Liver (tissue), 9 donors: ENCODE data around the gene PNPLA2. TPM values are rescaled to one million over a fixed set of nuclear protein-coding genes. Genes with fewer than 3 reads are reported as not detected.
A peak's percentile ranks its signal among the peaks of the same experiment; 100 is the strongest.

Source experiments
- DNase-seq: peaks from one replicate; pipeline ENCODE4 v3.0.0-alpha.2; 2017; ENCODE audit warnings: low spot score
- H3K27ac ChIP-seq, 2 donors: one replicate each; pipeline ENCODE4 v1.7.0; 2013; ENCODE audit warnings: inconsistent platforms in 2 of 2, low read length in 2 of 2, control low read depth in 1 of 2, low read depth in 1 of 2, mild to moderate bottlenecking in 1 of 2
- H3K27me3 ChIP-seq, 4 donors: one replicate each; pipeline versions ENCODE4 v1.6.1 to v1.7.0; 2013; ENCODE audit warnings: low read length in 3 of 4, inconsistent platforms in 1 of 4, mild to moderate bottlenecking in 1 of 4, moderate library complexity in 1 of 4; ENCODE audit not compliant: control insufficient read depth in 4 of 4, insufficient read depth in 4 of 4
- H3K36me3 ChIP-seq, 4 donors: one replicate each; pipeline versions ENCODE4 v1.6.1 to v1.7.0; 2013; ENCODE audit warnings: low read length in 3 of 4, mild to moderate bottlenecking in 3 of 4, low read depth in 1 of 4, moderate library complexity in 1 of 4; ENCODE audit not compliant: control insufficient read depth in 4 of 4, insufficient read depth in 3 of 4
- H3K4me1 ChIP-seq, 4 donors: one replicate each; pipeline versions ENCODE4 v1.6.1 to v1.7.0; 2013; ENCODE audit warnings: low read length in 3 of 4, mild to moderate bottlenecking in 3 of 4, moderate library complexity in 1 of 4; ENCODE audit not compliant: control insufficient read depth in 4 of 4, insufficient read depth in 4 of 4
- H3K4me3 ChIP-seq, 3 donors: one replicate each; pipeline versions ENCODE4 v1.6.1 to v1.7.0; 2013; ENCODE audit warnings: low read length in 3 of 3, control low read depth in 1 of 3, low read depth in 1 of 3, mild to moderate bottlenecking in 1 of 3
- H3K9ac ChIP-seq, 2 donors: one replicate each; pipeline ENCODE4 v1.7.0; 2013; ENCODE audit warnings: low read length in 2 of 2, mild to moderate bottlenecking in 2 of 2, moderate library complexity in 2 of 2, control low read depth in 1 of 2, low read depth in 1 of 2
- H3K9me3 ChIP-seq, 4 donors: one replicate each; pipeline versions ENCODE4 v1.6.1 to v1.7.0; 2013; ENCODE audit warnings: low read length in 3 of 4; ENCODE audit not compliant: control insufficient read depth in 4 of 4
- FOXA2 ChIP-seq: IDR thresholded peaks from 2 replicates; pipeline ENCODE4 v1.6.1; 2016; ENCODE audit warnings: antibody characterized with exemption
- GABPA ChIP-seq, 2 donors: IDR thresholded peaks in 1 of 2; conservative IDR thresholded peaks in 1 of 2; 2 replicates each; pipeline ENCODE4 v1.6.1; 2016; ENCODE audit warnings: antibody characterized with exemption in 2 of 2, mild to moderate bottlenecking in 1 of 2, moderate library complexity in 1 of 2
- HNF4A ChIP-seq, 2 donors: conservative IDR thresholded peaks; 2 replicates each; pipeline ENCODE4 v1.6.1; 2016; ENCODE audit warnings: antibody characterized with exemption in 2 of 2, mild to moderate bottlenecking in 2 of 2
- HNF4G ChIP-seq: IDR thresholded peaks from 2 replicates; pipeline ENCODE4 v1.6.1; 2016; ENCODE audit warnings: antibody characterized with exemption
- NR2F2 ChIP-seq: IDR thresholded peaks from 2 replicates; pipeline ENCODE4 v1.6.1; 2016; ENCODE audit warnings: antibody characterized with exemption
- RAD21 ChIP-seq, 2 donors: IDR thresholded peaks; 2 replicates each; pipeline ENCODE4 v1.6.1; 2016; ENCODE audit warnings: antibody characterized with exemption in 2 of 2, mild to moderate bottlenecking in 2 of 2
- RXRA ChIP-seq, 2 donors: IDR thresholded peaks; 2 replicates each; pipeline ENCODE4 v1.6.1; 2017 to 2018; ENCODE audit warnings: antibody characterized with exemption in 2 of 2, mild to moderate bottlenecking in 1 of 2
- SP1 ChIP-seq: IDR thresholded peaks from 2 replicates; pipeline ENCODE4 v1.6.1; 2018; ENCODE audit warnings: antibody characterized with exemption, mild to moderate bottlenecking
- TAF1 ChIP-seq: conservative IDR thresholded peaks from 2 replicates; pipeline ENCODE4 v1.6.1; 2016; ENCODE audit warnings: antibody characterized with exemption, mild to moderate bottlenecking
- YY1 ChIP-seq: IDR thresholded peaks from 2 replicates; pipeline ENCODE4 v1.6.1; 2016; ENCODE audit warnings: antibody characterized with exemption, mild to moderate bottlenecking
- WGBS: extraction: QIAGEN DNeasy Blood & Tissue Kit; methylation state at CpG from one replicate; pipeline ENCODE4 v1.1.7; 2013; 5-methylcytosine and 5-hydroxymethylcytosine counted together
- polyA plus RNA-seq, 2 donors: library from polyadenylated mRNA; stranded (reverse) in 1 of 2; unstranded in 1 of 2; fragments of 200-250 nt in 1 of 2; fragments of >200 nt in 1 of 2; fragmentation: Nextera tagmentation in 1 of 2; extraction: Ambion mirVana in 1 of 2; gene quantifications; one replicate each; pipeline versions ENCODE4 v1.2.1 to v1.2.3, GENCODE V29; 2013 to 2015
- total RNA-seq, 2 donors: library from RNA; depleted of rRNA; stranded (reverse); fragments of >200 nt; gene quantifications; one replicate each; pipeline ENCODE4 v1.2.3, GENCODE V29; 2014
- TF ChIP-seq, protein P1 (sequence below): IDR thresholded peaks from 2 replicates; pipeline ENCODE4 v1.6.1; 2016; ENCODE audit warnings: antibody characterized with exemption
- TF ChIP-seq, protein P2 (sequence below): IDR thresholded peaks from 2 replicates; pipeline ENCODE4 v1.6.1; 2016; ENCODE audit warnings: antibody characterized with exemption, mild to moderate bottlenecking
- TF ChIP-seq, protein P3 (sequence below): fragments of 150-350 bp; IDR thresholded peaks from 2 replicates; pipeline ENCODE4 v1.5.1; 2017; ENCODE audit warnings: improper control_type of control experiment, low read depth, low read length; ENCODE audit not compliant: missing input control
- TF ChIP-seq, protein P4 (sequence below): IDR thresholded peaks from 2 replicates; pipeline ENCODE4 v1.6.1; 2016; ENCODE audit warnings: antibody characterized with exemption
- TF ChIP-seq, protein P5 (sequence below): IDR thresholded peaks from 2 replicates; pipeline ENCODE4 v1.6.1; 2016; ENCODE audit warnings: antibody characterized with exemption
- donor health status: healthy.
- donor health status: healthy.
- donor health status: healthy.
- donor health status: healthy.
- donor health status: healthy.

Gene PNPLA2
- total and polyA plus RNA-seq, 4 donors: 13.7 to 58.9 (median 27.2) TPM

DNA sequence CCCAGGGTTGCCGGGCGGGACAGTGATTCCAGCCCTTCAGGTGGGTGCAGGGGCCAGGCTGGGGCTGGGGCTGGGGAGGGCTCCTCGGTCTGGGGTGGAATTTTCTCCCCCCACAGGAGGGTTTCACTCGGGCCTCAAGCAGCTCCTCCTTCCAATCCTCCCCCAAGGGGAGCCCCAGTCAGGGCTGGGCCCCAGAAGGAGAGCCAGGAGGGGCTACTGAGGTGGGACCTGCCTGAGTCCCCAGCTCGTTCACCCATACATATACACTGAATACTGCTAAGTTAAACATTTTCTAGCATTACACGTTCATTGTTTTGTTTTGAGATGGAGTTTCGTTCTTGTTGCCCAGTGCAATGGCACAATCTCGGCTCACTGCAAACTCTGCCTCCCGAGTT is 7.5 kb downstream of the PNPLA2 start (continued):
- TF ChIP-seq, protein P1, sequence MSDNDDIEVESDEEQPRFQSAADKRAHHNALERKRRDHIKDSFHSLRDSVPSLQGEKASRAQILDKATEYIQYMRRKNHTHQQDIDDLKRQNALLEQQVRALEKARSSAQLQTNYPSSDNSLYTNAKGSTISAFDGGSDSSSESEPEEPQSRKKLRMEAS: no peak
- no peak for TF ChIP-seq FOXA2

DNA sequence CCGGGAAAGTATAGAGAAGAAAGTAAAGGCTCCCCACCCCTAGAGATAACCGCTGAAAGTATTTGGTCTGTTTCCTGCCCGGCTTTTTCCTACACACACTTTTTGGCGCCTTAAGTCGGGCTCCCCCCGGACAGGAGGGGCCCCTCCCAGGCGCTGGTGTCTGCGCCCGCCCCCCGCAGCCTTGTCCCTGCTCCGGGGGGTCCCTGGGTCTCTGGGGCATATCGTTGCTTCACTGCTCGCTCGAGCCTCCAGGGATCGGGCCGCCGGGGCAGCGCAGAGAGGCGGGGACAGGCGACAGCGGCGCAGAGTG is 8.1 kb downstream of the PNPLA2 start:
- Histone ChIP-seq H3K36me3 (peaks cover 0 to 15% (median 3%) of the 10 kb centered on the region in 4 donors), H3K4me1 (peaks cover 58 to 91% (median 71%) of the 10 kb centered on the region in 4 donors), H3K27me3 (no peaks in the 10 kb centered on the region), H3K4me3 (peak overlapping the region in 1 of 3 donors; percentile 51), H3K9me3 (no peaks in the 10 kb centered on the region), H3K27ac (peak overlapping the region in 1 of 2 donors; percentile 16), H3K9ac (no peak overlapping the region)
- TF ChIP-seq RXRA (IDR thresholded peaks at IDR 0.05) (no peak), NR2F2 (no peak), HNF4G (no peak), YY1 (no peak), FOXA2 (no peak), SP1 (no peak), HNF4A (conservative IDR thresholded peaks at IDR 0.05) (no peak), RAD21 (IDR thresholded peaks at IDR 0.05) (no peak), GABPA (IDR thresholded peaks at IDR 0.05 in 1 of 2, conservative IDR thresholded peaks at IDR 0.05 in 1 of 2) (no peak), TAF1 (no peak)
- TF ChIP-seq, protein P2, sequence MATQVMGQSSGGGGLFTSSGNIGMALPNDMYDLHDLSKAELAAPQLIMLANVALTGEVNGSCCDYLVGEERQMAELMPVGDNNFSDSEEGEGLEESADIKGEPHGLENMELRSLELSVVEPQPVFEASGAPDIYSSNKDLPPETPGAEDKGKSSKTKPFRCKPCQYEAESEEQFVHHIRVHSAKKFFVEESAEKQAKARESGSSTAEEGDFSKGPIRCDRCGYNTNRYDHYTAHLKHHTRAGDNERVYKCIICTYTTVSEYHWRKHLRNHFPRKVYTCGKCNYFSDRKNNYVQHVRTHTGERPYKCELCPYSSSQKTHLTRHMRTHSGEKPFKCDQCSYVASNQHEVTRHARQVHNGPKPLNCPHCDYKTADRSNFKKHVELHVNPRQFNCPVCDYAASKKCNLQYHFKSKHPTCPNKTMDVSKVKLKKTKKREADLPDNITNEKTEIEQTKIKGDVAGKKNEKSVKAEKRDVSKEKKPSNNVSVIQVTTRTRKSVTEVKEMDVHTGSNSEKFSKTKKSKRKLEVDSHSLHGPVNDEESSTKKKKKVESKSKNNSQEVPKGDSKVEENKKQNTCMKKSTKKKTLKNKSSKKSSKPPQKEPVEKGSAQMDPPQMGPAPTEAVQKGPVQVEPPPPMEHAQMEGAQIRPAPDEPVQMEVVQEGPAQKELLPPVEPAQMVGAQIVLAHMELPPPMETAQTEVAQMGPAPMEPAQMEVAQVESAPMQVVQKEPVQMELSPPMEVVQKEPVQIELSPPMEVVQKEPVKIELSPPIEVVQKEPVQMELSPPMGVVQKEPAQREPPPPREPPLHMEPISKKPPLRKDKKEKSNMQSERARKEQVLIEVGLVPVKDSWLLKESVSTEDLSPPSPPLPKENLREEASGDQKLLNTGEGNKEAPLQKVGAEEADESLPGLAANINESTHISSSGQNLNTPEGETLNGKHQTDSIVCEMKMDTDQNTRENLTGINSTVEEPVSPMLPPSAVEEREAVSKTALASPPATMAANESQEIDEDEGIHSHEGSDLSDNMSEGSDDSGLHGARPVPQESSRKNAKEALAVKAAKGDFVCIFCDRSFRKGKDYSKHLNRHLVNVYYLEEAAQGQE: no peak
- TF ChIP-seq, protein P3, sequence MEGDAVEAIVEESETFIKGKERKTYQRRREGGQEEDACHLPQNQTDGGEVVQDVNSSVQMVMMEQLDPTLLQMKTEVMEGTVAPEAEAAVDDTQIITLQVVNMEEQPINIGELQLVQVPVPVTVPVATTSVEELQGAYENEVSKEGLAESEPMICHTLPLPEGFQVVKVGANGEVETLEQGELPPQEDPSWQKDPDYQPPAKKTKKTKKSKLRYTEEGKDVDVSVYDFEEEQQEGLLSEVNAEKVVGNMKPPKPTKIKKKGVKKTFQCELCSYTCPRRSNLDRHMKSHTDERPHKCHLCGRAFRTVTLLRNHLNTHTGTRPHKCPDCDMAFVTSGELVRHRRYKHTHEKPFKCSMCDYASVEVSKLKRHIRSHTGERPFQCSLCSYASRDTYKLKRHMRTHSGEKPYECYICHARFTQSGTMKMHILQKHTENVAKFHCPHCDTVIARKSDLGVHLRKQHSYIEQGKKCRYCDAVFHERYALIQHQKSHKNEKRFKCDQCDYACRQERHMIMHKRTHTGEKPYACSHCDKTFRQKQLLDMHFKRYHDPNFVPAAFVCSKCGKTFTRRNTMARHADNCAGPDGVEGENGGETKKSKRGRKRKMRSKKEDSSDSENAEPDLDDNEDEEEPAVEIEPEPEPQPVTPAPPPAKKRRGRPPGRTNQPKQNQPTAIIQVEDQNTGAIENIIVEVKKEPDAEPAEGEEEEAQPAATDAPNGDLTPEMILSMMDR: no peak
- TF ChIP-seq, protein P4, sequence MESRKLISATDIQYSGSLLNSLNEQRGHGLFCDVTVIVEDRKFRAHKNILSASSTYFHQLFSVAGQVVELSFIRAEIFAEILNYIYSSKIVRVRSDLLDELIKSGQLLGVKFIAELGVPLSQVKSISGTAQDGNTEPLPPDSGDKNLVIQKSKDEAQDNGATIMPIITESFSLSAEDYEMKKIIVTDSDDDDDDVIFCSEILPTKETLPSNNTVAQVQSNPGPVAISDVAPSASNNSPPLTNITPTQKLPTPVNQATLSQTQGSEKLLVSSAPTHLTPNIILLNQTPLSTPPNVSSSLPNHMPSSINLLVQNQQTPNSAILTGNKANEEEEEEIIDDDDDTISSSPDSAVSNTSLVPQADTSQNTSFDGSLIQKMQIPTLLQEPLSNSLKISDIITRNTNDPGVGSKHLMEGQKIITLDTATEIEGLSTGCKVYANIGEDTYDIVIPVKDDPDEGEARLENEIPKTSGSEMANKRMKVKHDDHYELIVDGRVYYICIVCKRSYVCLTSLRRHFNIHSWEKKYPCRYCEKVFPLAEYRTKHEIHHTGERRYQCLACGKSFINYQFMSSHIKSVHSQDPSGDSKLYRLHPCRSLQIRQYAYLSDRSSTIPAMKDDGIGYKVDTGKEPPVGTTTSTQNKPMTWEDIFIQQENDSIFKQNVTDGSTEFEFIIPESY: no peak
- TF ChIP-seq, protein P5, sequence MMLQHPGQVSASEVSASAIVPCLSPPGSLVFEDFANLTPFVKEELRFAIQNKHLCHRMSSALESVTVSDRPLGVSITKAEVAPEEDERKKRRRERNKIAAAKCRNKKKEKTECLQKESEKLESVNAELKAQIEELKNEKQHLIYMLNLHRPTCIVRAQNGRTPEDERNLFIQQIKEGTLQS: no peak
- 5% methylated on average over 22 of the region's 22 CpGs for WGBS
- DNase-seq: no peak
